ENCODE results near the gene CALML4.
"Not testable (repeated sequence)": the region's sequence is repeated elsewhere in the genome, so short reads cannot be mapped to it uniquely, and the experiment has no call there.

The CALML4 gene

GRCh38 chr15:68188647-68189046, 16.5 kb downstream of the CALML4 start:
- no peak for DNase-seq

DNA sequence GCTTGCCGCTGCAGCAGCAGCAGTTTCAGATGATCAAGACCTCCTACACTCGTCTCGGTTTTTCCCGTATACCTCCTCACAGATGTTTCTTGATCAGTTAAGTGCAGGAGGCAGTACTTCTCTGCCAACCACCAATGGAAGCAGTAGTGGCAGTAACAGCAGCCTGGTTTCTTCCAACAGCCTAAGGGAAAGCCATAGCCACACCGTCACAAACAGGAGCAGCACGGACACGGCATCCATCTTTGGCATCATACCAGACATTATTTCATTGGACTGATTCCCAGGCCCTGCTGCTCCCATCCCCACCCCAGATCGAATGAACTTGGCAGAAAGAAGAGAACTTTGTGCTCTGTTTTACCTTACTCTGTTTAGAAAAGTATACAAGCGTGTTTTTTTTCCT, 17.6 kb downstream of the CALML4 start:
- no peak for DNase-seq

DNA sequence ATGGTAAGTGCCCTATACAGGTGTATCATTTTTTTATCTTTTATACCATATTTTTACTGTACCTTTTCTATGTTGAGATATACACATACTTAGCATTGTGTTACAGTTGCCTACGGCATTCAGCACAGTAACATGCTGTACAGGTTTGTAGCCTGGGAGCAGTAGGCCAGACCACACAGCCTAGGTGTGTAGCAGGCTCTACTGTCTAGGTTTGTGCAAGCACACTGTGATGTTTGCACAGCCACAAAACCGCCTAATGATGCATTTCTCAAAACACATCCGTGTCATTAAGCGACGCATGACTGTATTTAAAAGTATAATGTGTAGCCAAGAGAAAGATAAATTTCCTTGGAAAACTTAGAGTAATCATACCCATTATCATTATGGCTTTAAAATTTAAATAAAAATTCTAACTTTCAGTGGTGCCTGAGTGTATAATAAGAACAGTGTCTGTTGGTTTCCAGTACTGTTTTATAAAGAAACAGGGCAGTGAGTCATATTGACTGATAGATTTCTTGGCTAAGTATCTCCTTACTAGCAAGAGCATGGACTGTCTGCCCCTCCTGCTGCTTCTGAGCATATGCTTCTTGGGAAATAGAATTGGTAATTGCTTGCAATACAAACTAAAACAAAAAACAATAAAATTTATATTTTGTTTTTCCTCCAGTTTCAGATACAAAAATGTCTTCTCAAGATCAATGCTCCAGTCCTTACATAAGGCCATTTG, 18.3 kb downstream of the CALML4 start:
- DNase-seq, result no peak

GRCh38 chr15:68184616-68185480, 20.3 kb downstream of the CALML4 start:
- DNase-seq, result no peak

GRCh38 chr15:68183616-68184315, 21.4 kb downstream of the CALML4 start:
- no peak for DNase-seq

DNA sequence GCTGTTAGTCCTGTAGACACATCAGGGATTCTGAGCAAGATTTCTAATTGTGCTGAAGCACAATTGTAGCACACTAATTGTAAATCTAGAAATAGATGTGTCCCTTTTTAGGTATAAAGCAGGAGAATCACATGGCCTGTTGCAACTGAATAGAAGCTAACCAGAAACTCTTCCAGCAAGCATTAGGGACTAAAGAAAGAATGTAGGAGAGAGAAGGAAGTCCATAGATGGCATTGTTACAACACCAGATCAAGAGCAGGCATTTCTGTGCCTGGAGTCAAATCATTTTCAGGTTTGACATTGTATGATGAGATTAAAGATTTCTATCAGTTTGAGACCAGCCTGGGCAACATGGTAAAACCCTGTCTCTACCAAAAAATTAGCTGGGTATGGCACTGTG, 27.4 kb downstream of the CALML4 start:
- no peak for DNase-seq

DNA sequence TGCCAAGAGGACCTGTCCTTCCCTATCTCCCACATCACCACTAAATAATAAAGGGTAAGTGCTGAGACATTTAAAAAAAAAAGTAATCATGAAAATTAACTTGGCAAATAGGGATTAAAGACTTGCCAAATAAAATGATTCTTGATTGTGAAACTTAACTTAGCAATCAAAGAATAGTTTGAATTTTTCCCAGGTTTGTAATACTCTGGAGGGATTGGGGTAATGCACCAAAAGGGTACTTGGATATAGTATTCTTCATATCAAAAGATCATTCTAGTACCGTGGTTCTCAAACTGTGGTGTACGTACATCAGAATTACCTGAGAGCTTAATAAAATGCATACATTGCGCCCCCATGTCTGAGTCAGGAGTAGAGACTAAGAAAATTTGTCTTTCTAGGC, 28.5 kb downstream of the CALML4 start:
- DNase-seq, result no peak

- no peak for DNase-seq
Observed at GRCh38 chr15:68175526-68175925, 29.6 kb downstream of the CALML4 start.

DNA sequence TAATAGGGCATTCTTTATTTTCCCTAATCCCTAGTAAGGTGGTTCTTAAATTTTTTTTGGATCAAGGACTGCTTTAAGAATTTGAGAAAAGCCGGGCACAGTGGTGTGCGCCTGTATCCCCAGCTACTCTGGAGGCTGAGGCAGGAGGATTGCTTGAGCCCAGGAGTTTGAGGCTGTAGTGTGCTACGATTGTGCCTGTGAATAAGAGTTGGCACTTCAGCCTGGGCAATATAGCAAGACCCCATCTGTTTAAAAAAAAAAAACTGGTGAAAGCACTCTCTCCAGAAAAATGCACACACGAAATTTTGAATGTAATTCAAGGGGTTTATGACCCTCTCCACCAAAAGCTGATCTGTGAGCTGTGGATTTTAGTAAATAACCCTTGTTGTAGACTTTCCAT, 32.0 kb downstream of the CALML4 start:
- no peak for DNase-seq

- DNase-seq, result not testable (repeated sequence)
Observed at GRCh38 chr15:68172037-68172436, 33.1 kb downstream of the CALML4 start.

DNA sequence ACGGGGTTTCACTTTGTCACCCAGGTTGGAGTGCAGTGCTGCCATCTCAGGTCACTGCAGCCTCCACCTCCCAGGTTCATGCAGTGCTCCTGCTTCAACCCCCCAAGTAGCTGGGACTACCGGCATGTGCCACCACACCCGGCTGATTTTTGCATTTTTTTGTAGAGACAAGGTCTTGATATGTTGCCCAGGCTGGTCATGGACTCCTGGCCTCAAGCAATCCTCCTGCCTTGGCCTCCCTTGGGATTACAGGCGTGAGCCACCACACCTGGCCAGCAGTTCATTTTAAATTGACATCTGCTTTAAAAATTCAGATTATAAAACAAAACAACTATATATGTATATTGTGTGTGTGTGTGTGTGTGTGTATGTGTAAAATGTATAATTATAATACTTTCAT, 38.3 kb downstream of the CALML4 start:
- DNase-seq, result no peak

DNA sequence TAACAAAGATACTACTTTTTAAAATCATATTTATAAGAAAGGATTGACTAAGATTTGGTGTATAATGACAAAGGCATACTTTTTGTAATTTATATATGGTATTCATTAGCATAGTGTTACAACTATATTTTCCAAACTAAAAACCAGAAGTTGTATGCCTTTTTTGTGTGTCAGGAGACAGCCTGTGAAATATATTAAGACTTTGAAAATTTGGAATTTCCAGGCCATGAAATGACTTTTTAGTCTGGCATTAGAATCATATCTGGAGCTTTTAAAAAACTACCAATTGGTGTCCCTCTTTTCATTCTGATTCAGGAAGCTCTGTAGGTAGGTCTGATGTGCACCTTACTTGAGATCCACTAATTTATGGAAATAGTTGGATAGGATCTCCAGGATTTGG, 41.9 kb downstream of the CALML4 start:
- DNase-seq, result no peak

- DNase-seq, result no peak
Observed at GRCh38 chr15:68158046-68158628, 47.0 kb downstream of the CALML4 start.

- DNase-seq, result no peak
Observed at GRCh38 chr15:68157074-68157473, 48.1 kb downstream of the CALML4 start.

- no peak for DNase-seq
Observed at GRCh38 chr15:68154923-68155559, 50.1 kb downstream of the CALML4 start.

DNA sequence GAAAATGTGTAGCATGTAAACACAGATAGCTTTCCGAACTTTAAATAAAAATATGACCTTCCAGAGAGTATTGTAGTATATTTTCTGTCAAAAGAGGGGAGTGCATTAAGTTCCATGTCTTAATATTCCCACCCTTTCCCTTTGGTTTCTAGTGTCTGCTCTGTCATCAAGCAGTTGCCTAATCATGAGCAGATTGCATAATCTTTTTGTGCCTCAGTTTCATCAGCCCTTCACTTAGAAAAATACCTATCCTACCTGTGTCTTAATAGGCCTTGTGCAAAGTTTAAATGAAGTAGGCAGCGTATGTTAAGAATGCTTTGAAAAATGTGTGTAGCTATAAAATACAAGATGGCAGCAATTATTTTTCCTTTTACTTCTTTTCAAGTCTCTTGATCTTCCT, 52.8 kb downstream of the CALML4 start:
- no peak for DNase-seq

GRCh38 chr15:68151277-68151676, 53.9 kb downstream of the CALML4 start:
- DNase-seq, result no peak

GRCh38 chr15:68150187-68150586, 54.9 kb downstream of the CALML4 start:
- DNase-seq, result no peak

- DNase-seq, result no peak
Observed at GRCh38 chr15:68149059-68149458, 56.1 kb downstream of the CALML4 start.

DNA sequence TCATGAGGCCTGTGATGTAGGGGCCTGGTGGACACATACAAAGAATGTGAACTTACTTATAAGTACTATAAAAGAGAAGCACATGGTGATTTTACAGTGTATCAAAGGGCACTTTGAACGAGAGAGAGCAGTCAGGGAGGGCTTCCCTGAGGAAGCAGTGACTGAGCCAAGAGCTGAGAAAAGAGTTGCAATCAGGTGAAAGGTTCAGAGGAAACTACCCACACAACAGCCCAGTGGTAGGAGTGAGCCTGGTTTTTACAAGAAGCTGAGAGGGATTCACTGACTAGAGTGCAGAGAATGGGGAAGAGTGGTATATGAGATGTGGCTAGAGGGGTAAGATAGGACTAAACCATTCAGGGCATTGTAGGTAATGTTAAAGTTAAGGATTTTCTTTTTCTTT, 57.1 kb downstream of the CALML4 start:
- no peak for DNase-seq

GRCh38 chr15:68145706-68146105, 59.4 kb downstream of the CALML4 start:
- no peak for DNase-seq

- DNase-seq, result no peak
Observed at GRCh38 chr15:68143785-68144184, 61.3 kb downstream of the CALML4 start.

DNA sequence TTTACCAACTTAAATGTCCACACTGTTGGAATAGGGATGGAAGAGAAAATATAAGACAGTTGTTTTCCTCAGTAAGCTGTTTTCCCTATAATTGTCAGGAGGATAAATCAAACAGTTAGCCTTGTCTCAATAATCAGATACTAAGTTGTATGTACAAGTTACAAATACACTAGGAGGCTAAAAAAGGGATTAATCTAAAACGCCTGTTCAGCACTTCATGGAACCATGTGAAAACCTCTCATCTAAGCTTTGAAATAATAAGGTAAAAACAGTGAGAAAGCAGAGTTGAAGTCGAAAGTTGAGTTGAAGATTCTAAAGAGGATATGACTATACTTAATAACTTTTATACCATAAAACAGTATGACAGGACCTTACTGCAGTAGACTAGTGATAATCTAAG, 62.0 kb downstream of the CALML4 start:
- DNase-seq, result no peak
